ENCODE measurements around the gene PRRX1.
A peak's percentile ranks its signal among the peaks of the same experiment; 100 is the strongest.

PRRX1 gene

DNA sequence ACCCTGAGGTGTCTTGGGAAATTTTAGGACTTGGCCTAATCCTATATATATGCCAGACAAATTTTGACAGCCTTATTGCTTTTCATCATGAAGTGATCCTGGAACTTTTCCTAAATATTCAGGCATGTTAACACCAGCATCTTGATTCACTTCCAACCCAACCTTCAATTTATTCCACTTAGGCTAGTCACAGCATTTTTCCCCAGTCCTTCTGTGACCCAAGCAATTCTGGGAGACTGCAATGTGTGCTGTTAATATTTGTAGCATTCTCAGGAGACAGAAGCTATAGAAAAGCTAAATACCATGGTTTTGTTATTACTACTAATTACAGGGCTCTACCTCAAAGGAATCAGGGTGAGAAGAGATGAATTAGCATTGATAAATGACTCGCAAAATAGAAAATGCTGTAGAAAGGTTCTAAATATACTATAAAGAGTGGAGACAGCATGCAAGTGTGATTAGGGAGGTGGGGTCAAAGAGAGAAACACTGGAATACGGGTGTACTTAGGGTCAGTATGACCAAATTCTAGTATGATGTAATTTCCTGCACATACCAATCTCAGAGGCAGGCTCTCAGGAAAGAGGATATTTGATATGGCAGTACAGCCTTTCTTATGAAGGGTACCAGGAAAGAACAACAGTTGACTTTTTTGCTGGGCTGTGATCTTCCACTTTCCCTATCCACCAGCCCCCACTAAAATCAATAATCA, 29.1 kb downstream of the PRRX1 start:
- DNase-seq: no peak

DNA sequence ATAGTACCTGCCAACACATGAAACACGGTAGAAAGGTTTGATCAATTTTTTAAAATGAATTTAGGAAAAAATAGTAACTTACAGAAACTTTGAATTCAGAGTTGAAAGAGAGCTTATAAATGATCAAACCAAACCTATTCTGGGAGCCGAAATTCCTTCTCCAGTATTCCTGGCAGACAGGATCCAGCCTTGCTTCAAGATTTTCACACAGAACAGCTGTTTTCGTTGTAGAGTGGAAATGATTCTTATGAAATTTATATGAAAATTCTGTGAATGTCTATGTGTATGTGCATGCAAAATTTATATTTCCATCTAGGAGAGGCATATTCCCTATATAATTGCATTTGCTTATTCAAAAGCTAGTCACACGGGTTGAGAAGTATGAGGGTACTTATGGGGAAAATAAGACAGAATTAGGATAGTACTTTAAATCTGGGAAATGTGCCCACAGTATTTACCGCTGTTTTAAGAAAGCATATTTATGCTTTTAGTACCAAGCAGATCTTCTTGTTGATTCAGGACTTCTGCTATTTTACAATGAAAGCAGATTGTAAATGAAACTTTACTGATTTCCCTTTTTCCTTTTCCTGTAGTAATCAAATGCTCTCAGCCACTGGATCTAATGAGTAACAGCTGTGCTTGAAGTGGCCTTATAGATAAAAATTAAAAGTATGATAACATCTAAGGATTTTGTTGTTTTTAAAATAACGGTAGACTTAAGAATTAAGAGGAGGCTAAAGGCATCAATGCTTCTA, 30.4 kb downstream of the PRRX1 start:
- DNase-seq: peak in 1 of 4 experiments; percentile 3

DNA sequence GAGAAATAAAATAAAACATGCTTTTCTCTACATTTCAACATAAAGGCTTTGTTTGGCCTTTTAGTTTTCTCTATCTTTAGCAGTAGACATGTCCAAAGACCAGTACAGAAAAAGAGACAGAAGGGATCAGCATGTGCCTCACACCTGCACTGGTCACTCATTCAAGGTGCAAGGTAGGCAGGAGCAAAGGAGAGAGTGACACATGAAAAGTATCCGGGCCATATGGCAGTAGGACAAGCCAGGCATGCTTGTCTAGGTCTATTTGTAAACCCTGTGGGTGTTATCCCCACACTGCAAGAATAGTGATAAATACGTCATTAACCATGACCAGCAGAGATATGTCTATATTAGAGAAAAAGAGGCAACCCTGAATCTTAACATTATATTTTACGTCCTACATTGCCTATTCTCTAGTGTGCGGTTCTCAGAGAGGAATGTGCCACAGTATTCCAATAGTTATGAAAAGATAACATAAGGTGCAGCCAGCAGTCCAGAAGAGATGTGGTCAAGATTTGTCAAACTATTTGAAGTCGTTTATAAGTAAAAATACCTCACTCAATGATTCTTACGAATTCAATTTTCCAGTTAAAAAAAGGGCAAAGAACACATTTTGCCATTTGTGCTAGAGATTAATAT, 32.1 kb downstream of the PRRX1 start:
- no peak for DNase-seq

DNA sequence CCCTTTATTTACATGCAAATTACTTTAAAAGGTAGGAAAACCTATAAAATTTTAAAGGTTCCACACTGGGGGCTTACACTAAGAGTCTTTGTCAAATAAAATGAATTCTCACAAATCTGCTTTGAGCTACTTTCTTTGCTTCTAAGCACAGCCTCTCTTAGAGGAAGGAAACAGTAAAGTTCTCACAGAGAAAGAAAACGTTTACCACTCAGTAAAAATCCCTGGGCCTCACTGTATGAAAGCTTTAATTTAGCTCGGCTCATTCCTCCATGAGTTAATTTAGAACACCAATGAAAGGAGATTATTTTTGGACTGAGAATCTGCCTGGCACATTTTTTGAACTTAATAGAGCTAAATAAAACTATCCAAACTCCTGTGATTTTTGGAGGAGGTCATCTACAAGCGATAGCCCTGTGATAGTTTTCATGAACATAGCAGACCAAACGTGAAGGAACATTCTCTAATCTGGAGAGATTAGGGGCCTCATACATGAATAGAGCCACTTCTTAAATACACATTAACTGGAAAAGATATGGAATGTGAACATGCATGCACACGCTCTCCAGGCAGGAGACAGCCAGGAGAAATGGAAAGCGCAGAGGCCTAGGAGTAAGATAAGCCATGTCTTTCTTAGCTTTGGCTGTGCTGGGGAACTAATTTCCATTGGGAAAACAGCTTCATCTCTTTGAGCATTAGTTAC, 32.8 kb downstream of the PRRX1 start:
- no peak for DNase-seq

DNA sequence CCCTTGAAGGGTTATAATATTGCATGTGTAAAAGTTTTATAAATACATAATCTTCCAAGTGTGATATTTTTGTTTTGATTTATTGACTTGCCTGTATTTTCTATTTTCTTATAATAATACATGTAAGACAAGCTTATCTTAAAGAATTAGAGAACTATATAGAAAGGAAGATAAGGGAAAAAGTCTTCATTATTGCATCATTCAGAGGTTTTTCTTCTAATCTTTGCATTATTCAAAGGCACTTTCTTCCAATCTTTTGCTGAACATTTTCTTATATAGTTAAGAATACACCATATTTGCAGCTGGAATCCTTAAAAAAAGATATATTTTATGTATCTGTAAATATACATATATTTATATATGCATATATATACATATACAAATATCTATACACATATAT, 33.4 kb downstream of the PRRX1 start:
- no peak for DNase-seq

DNA sequence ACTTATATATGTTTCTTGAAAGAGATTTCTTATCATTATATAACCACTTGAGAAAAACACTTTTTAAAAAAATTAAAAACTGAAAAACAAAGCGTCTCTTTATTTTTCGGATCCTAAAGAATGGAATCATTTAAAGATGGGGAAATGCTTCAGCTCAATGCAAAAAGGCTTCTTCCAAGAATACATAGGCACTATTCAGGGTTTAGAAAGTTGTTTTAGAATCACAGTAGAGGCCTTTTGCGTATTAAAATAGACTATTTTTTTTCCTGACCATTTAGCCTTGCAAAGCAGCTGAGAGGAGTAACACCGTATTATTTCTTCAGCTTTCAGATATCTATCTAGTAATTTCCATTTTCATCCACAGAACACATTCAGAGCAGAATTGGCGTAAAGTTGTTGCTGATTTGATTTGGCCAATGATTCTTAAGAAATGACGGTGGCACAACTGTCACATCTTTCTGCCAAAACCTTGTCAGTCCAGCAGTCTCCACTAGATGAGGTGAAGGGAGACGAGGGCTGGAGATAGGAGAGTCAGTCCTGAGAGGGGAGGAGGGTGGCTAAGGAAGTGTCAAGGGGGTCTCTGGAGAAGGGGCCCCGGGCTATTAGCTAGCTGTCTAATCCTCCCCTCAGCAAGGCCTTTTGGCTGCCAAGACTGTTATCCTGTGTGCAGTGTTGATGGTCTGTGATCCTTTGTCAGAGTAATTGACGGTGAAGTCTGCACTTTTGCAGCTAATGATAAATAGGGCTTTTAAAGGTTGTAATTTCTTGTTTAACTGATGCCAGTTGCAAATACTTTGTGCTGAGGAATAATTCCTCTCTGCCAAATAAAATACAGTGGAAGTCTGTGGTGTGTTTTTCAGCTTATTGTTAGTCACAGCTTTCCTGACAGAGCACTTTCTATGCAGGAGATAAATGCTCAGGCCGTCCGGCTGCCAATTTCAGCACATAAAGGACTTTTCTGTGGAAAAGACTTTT, 34.7 kb downstream of the PRRX1 start:
- no peak for DNase-seq

DNA sequence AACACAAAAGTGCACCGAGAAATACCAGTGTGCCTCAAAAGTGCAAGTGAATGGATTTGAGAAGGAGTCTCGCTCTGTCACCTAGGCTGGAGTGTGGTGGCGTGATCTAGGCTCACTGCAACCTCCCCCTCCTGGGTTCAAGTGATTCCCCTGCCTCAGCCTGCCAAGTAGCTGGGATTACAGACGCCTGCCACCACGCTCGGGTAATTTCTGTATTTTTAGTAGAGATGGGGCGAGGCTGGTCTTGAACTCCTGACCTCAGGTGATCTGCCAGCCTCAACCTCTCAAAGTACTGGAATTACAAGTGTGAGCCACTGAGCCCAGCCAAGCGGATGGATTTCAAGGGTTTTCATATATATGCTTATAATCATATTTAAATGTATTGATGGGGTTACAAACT, 35.8 kb downstream of the PRRX1 start:
- DNase-seq: no peak

DNA sequence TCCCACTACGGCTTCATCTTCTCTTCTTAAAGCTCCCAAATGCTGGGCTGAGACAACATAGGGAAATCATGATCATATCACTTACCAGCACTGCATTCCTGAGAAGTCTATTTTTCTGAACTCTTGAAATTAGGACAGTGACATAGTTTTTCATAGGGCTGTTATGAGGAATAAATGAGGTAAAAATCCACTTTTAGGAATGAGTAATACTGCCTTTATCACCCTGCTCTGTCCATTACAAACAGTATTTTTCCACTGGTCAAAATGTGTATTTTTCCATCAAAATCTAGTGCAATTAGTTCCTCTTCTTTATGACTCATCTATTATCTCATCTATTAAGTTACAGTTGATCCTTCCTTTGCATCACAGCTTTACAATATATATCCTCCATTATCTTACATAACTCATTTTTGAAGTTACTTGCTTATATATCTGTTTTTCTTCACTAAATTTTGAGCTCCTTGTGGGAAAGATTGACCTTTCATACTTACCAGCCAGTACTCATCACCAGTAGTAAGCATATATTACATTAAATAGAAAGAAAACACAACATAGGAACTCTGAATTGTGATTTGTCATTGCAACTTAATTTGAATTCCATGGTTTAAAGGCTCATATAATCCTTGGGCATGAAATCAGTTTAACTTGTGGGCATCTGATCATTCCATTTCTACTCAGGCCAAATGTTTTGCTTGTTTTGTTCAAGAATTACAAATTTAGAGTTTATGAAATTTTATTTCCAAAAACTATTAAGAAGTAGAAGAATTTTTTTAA, 37.1 kb downstream of the PRRX1 start:
- no peak for DNase-seq

DNA sequence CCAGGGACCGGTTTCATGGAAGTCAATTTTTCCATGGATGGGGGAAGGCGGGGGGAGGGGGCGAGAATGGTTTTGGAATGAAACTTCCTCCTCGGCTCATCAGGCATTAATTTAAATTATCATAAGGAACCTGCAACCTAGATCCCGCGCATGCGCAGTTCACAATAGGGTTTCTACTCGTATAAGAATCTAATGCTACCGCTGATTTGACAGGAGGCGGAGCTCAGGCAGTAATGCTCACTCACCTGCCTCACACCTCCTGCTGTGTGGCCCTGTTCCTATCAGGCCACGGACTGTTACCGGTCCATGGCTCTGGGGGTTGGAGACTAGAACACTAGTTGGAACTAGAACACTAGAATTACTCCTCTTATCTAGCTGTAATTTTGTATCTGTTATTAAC, 38.0 kb downstream of the PRRX1 start:
- DNase-seq: no peak

DNA sequence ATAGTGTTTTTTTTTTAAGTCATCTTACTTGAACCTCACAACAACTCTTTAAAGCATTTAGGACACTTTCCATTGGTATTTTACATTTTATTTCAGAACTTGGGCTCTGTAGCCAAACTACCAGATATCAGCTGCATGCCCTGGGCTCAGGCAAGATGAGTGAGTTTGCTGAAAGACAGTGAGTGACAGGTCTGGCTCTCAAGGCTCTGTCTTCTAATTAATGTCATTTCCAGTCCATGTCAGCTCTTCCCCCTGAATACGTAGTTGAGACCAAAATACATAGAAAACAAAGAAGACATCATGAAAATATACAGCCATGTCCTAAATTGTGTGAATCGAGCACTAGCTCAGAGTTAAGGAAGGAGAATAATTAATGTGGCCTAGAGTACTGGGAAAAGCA, 39.7 kb downstream of the PRRX1 start:
- no peak for DNase-seq

DNA sequence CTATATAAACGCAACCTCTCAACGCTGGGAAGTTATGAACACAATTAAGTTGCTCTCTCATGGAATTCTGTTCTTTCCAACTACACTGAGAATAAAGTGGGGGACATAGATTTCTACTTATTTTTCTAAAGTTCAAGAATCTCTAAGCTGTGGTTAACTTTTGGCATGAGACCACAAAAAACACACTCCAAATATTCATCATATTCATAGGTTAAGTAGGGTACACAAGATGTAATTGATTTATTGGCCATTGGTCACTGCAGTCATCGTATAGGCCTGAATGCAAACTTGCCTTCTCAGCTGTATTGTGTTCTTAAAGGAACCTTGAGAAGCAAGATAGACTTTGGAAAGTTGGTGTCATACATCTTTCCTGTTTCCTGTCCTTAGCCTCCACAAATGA, 40.3 kb downstream of the PRRX1 start:
- no peak for DNase-seq

DNA sequence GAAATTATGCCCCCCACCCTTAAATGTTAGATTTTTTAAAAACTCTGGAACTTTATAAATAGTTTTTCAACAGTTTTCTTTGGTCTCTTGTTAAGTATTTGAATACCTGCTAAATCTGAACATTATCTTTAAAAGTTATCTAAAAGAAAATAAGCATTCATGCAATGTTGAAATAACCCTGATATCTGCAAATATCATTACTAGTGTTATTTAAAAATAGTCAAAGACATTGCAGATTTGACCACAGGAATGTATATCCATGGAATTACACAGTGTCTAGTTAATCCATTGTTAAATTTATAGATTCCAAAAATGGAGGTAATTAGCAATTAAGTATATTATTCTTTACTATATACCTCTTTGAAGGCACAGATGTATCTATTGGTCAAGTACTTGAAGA, 42.0 kb downstream of the PRRX1 start:
- no peak for DNase-seq

DNA sequence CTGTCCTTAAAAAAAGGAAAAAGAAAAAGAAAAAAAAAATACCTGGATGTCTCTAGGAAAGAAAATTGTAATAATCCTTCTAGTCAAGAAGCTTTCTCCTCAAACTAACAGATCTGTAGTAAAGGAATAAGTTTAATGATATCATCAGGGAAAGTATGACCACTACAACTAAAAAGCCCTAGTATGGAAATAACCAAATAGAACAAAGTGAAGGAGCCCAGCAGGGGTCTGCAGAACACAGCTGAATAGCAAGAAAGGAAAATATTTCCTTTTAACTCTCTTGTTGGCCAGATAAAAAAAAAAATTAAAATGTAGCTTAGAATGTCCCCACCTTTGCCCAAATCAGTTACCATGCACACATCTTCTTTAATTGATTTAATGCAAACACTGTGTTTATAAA, 43.2 kb downstream of the PRRX1 start:
- no peak for DNase-seq

DNA sequence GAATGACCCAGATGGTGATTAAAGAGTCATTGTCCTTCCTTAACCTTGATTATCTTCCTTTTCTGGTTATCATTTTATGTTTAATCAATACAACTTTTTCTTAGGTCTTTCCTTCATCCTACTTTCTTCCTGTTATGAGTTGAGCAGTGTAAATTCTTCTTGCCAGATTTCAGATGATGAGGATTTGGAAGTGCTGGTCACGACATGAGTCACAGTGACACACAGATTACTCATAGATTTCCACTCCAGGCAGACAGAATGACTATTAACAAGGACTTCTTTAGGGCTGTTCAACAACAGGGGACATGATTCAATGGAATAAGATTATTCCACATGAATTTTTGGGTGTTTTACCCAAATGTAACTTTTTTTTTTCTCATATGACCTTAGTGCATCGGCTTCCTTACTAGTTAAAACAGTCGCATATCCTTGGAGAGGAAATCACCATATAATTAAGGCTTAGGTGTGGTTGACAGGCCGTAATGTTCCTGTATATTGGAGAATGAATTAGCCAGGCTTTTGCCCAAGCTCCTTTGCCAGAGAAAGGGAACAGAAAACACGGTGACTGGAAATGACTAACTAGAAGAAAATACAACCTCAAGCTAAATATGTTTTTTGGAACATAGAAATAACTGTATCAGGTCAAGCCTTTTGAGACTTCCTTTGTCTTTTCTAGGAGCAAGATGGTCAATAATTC, 44.2 kb downstream of the PRRX1 start:
- peak in 1 of 4 experiments; percentile 10 for DNase-seq

DNA sequence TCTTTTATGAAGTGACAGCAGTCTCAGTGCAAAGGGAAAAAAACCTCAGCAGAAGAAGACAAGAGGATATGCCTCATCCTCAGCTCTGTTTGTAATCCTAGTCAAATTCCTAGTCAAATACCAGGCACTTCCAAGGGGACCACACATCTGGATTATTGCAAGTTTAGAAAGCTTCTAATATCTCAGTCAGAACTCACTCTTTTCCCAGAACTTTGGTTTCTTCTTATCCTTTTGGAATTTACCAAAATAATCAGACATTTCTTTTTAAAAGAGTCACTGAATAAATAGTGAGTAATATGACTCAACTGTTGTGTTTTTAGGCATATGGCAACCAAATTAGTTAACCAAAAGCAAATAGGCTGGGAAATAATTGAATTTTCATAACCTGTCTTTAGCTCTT, 47.8 kb downstream of the PRRX1 start:
- DNase-seq: no peak

DNA sequence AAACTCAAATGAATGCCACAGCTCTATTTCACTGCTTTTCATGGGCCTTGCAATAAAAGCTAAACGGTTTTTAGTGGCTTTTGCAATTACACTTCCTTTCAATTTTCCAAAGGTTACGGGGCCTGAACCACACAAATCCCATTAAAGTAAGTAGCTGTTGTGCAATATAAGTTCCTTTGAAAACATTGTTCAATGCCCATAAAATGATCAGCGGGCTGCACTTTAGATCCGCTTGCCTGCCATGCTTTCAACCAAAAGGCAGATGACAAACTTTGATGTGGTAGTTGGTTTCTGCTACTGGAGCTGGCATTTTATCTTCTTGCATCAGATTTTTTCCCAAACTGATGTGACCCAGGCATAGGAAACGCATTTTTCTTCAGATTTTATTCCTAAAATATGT, 50.2 kb downstream of the PRRX1 start:
- no peak for DNase-seq

DNA sequence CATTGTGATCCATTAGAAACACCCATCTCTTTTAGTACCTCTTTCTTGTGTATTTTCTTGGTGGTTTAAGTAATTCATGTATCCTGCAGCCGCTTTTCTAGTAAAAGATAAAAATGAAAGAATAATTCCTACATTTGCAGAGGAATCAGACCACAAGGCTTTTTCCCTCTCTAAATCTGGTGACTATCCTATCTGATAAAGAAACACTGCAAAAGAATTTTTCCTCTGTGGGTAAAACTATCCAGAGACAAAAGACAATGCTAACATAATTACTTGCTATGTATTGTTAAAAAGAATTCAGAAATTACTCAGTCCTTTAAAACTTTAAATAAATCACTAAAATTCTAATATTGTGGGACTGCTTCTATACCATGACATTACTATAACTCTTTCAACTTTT, 51.0 kb downstream of the PRRX1 start:
- DNase-seq: no peak

DNA sequence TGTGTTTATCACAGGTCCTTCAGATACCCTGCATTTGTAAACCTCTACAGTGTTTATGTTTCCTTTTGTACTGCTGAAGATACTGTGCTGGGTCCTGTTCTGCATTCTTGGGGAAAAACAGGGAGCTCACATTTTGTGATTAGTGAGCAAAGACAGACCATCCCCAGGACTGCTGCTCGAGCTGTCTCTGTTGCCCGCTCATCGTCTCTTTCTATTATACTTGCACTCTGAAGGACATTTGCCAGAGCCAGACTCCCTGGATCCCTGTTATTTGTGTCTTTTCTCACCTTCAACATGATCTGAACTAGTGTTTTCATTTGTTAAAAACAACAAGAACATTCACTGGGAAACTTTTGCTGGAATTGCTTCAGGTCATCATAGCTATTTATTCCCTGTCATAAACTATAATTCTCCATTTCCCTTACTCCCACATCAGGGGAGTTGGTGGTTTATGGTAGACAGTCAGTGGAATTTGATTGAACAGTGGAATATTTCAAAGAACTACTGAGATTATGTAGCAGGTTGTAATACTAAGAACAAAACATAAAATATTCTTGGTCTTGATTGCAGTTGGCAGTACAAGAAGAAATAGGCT, 53.0 kb downstream of the PRRX1 start:
- no peak for DNase-seq

DNA sequence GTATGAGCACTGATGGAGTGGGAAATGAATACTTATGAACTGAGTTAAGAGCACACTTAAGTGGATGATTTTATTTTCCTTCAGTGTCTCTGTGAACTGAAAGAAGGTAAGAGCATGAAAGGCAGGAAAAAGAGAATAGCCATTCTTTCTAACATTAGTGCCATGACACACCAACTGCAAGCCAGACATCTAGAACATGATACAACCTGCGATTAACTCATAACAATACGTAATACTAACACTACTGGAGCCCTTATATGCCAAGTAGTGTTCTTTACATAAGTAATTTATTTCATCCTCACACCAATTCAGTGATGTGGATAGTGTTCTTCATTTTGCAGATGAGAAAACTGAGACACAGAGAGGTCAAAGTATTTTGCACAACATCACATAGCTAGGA, 56.7 kb downstream of the PRRX1 start:
- no peak for DNase-seq

DNA sequence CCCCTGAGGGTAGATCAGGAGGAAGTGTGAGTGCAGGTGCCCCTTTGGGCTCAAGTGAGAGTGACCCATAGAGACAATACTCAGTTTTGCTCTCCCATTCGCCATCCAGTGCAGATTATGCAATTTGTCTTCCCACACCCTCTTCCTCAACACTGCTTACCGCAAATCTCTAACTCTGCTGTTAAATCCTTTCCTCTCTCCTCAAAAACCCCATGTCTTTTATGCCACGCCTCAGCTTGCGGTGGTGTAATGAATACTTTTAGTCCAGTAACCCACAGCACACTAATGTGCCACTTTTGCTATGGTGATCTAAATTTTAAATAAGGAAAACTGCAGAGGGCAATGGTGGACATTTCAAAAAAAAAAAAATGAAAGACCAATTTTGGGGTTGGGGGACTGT, 57.7 kb downstream of the PRRX1 start:
- DNase-seq: no peak
